Neural cell (in vitro differentiated cells): ENCODE measurements around the gene CPEB3. TPM values are rescaled to one million over a fixed set of nuclear protein-coding genes. Genes with fewer than 3 reads are reported as not detected.

Source experiments
- H2AFZ ChIP-seq: fragments of 200-600, 300-800 bp; sonication (generic), shearing (Covaris generic); 2 replicates; pipeline ENCODE4 v1.6.0; 2014; ENCODE audit warnings: low read depth, mild to moderate bottlenecking, antibody characterized with exemption, low read length, moderate library complexity
- H3F3A ChIP-seq: fragments of 200-600 bp; shearing (Covaris generic); 2 replicates; pipeline ENCODE4 v1.6.1; 2016; ENCODE audit warnings: mild to moderate bottlenecking, moderate library complexity, mixed read lengths, antibody characterized with exemption, low read length; ENCODE audit not compliant: insufficient read depth, poor library complexity, severe bottlenecking
- H3K27ac ChIP-seq: fragments of 200-600, 300-800 bp; sonication (generic), shearing (Covaris generic); 2 replicates; pipeline ENCODE4 v1.5.1; 2014; ENCODE audit warnings: mild to moderate bottlenecking, low read length, moderate library complexity
- H3K27me3 ChIP-seq: fragments of 300-800, 200-600 bp; sonication (generic), shearing (Covaris generic); 2 replicates; pipeline ENCODE4 v1.6.0; 2014; ENCODE audit warnings: mild to moderate bottlenecking, low read depth, low read length, moderate library complexity; ENCODE audit not compliant: insufficient read depth
- H3K36me3 ChIP-seq: fragments of 300-800, 200-600 bp; sonication (generic), shearing (Covaris generic); 2 replicates; pipeline ENCODE4 v1.5.1; 2014; ENCODE audit warnings: mild to moderate bottlenecking, antibody characterized with exemption, low read length, moderate library complexity; ENCODE audit not compliant: insufficient read depth
- H3K4me2 ChIP-seq: fragments of 300-800, 200-600 bp; sonication (generic), shearing (Covaris generic); 2 replicates; pipeline ENCODE4 v1.6.0; 2014; ENCODE audit warnings: mild to moderate bottlenecking, low read length
- H3K4me3 ChIP-seq: fragments of 300-800, 200-600 bp; sonication (generic), shearing (Covaris generic); 2 replicates; pipeline ENCODE4 v1.5.1; 2014; ENCODE audit warnings: mild to moderate bottlenecking, low read length, moderate library complexity
- H3K79me2 ChIP-seq: fragments of 200-600 bp; shearing (Covaris generic); replicated peaks from 2 replicates; pipeline ENCODE4 v1.6.0; 2014; ENCODE audit warnings: mild to moderate bottlenecking, low read length, moderate library complexity; ENCODE audit not compliant: insufficient read depth
- H3K9ac ChIP-seq: fragments of 300-800, 200-600 bp; sonication (generic), shearing (Covaris generic); 2 replicates; pipeline ENCODE4 v1.6.1; 2016; ENCODE audit warnings: mild to moderate bottlenecking, low read length, mixed read lengths
- H3K9me2 ChIP-seq: fragments of 200-600 bp; shearing (Covaris generic); 2 replicates; pipeline ENCODE4 v1.6.1; 2016; ENCODE audit warnings: mild to moderate bottlenecking, low read length, mixed read lengths; ENCODE audit not compliant: insufficient read depth
- H3K9me3 ChIP-seq: fragments of 200-600, 300-800 bp; sonication (generic), shearing (Covaris generic); 2 replicates; pipeline ENCODE4 v1.6.1; 2016; ENCODE audit warnings: mild to moderate bottlenecking, mixed run types, low read length, moderate library complexity, mixed read lengths
- H4K20me1 ChIP-seq: fragments of 200-600 bp; shearing (Covaris generic); 2 replicates; pipeline ENCODE4 v1.6.1; 2016; ENCODE audit warnings: mild to moderate bottlenecking, mixed run types; ENCODE audit not compliant: insufficient read depth
- CTCF ChIP-seq: fragments of 450-650 bp; IDR thresholded peaks from 2 replicates; pipeline ENCODE4 v1.5.1; 2014; ENCODE audit warnings: antibody characterized with exemption, mild to moderate bottlenecking, moderate library complexity; ENCODE audit not compliant: poor library complexity, severe bottlenecking
- EP300 ChIP-seq: fragments of 450-650 bp; conservative IDR thresholded peaks from 2 replicates; pipeline ENCODE4 v1.6.1; 2014; ENCODE audit warnings: antibody characterized with exemption, mild to moderate bottlenecking, moderate library complexity; ENCODE audit not compliant: poor library complexity, severe bottlenecking
- EZH2 ChIP-seq: fragments of 200-600, 300-800 bp; shearing (Covaris generic), sonication (generic); IDR thresholded peaks from 2 replicates; pipeline ENCODE4 v1.6.1; 2014; ENCODE audit warnings: antibody characterized with exemption, low read length, borderline replicate concordance, mild to moderate bottlenecking; ENCODE audit not compliant: insufficient read depth, poor library complexity, severe bottlenecking
- MXI1 ChIP-seq: fragments of 450-650 bp; conservative IDR thresholded peaks from 2 replicates; pipeline ENCODE4 v1.6.1; 2014; ENCODE audit warnings: antibody characterized with exemption, mild to moderate bottlenecking; ENCODE audit not compliant: poor library complexity, severe bottlenecking
- POLR2AphosphoS5 ChIP-seq: IDR thresholded peaks from 2 replicates; pipeline ENCODE4 v1.6.1; 2012
- RAD21 ChIP-seq: fragments of 450-650 bp; conservative IDR thresholded peaks from 2 replicates; pipeline ENCODE4 v1.6.1; 2014; ENCODE audit warnings: antibody characterized with exemption, mild to moderate bottlenecking, moderate library complexity
- REST ChIP-seq: IDR thresholded peaks from 2 replicates; pipeline ENCODE4 v1.6.1; 2012; ENCODE audit warnings: borderline replicate concordance
- SMC3 ChIP-seq: fragments of 450-650 bp; conservative IDR thresholded peaks from 2 replicates; pipeline ENCODE4 v1.6.1; 2014; ENCODE audit warnings: antibody characterized with exemption, mild to moderate bottlenecking, moderate library complexity; ENCODE audit not compliant: poor library complexity
- TAF1 ChIP-seq: IDR thresholded peaks from 2 replicates; pipeline ENCODE4 v1.6.1; 2012; ENCODE audit warnings: low read depth
- polyA plus RNA-seq: library from polyadenylated mRNA; depleted of rRNA; stranded (reverse); fragments of >200 nt; gene quantifications from 2 replicates; pipeline ENCODE4 v1.2.3, GENCODE V29; 2014

The CPEB3 gene
- polyA plus RNA-seq, 1 donor from 2014 or later = 20.0 TPM

- Histone ChIP-seq H3K9ac (no peak overlapping the region), H3K9me2 (no peaks in the 10 kb centered on the region), H3K27ac (no peak overlapping the region), H2AFZ (no peak overlapping the region), H3K27me3 (no peaks in the 10 kb centered on the region), H3K36me3 (no peaks in the 10 kb centered on the region), H4K20me1 (no peaks in the 10 kb centered on the region), H3F3A (no peaks in the 10 kb centered on the region), H3K79me2 (no peaks in the 10 kb centered on the region), H3K9me3 (no peaks in the 10 kb centered on the region), H3K4me3 (no peak overlapping the region), H3K4me2 (no peak overlapping the region)
- no peak for TF ChIP-seq EP300
- TF ChIP-seq SMC3 = peak; percentile 86
- TF ChIP-seq MXI1 = no peak
- peak; percentile 85 for TF ChIP-seq RAD21
- TF ChIP-seq TAF1 = no peak
- TF ChIP-seq EZH2 = no peak
- peak; percentile 83 for TF ChIP-seq CTCF
- no peak for TF ChIP-seq POLR2AphosphoS5
- TF ChIP-seq REST = no peak
Measured at GRCh38 chr10:92087750-92088395, 203.0 kb downstream of the CPEB3 start.

GRCh38 chr10:92082583-92083280 lies 208.1 kb downstream of the CPEB3 start:
- Histone ChIP-seq H3K27ac (no peak overlapping the region), H3F3A (no peaks in the 10 kb centered on the region), H3K79me2 (no peaks in the 10 kb centered on the region)

More at GRCh38 chr10:92082583-92083280, 208.1 kb downstream of the CPEB3 start:
- H3K4me2 ChIP-seq = no peak overlapping the region
- TF ChIP-seq RAD21 = no peak
- no peak for TF ChIP-seq CTCF
- TF ChIP-seq EP300 = no peak
- no peak for TF ChIP-seq POLR2AphosphoS5
- no peak for TF ChIP-seq MXI1
- no peak for TF ChIP-seq TAF1
- no peak for TF ChIP-seq SMC3
- no peak for TF ChIP-seq REST
- no peak for TF ChIP-seq EZH2
- no peaks in the 10 kb centered on the region for H4K20me1 ChIP-seq
- no peaks in the 10 kb centered on the region for H3K9me3 ChIP-seq
- no peaks in the 10 kb centered on the region for H3K9me2 ChIP-seq
- no peak overlapping the region for H3K4me3 ChIP-seq
- no peak overlapping the region for H3K9ac ChIP-seq
- no peak overlapping the region for H2AFZ ChIP-seq
- H3K27me3 ChIP-seq = no peaks in the 10 kb centered on the region
- H3K36me3 ChIP-seq = peaks cover 7% of the 10 kb centered on the region
